GM21825 (cell line): ENCODE measurements around the gene CD58.
A peak's percentile ranks its signal among the peaks of the same experiment; 100 is the strongest.
"Not testable (repeated sequence)": the region's sequence is repeated elsewhere in the genome, so short reads cannot be mapped to it uniquely, and the experiment has no call there.

ENCODE experiments used
- ATAC-seq: cut with Tn5 transposase; IDR thresholded peaks from one replicate; pipeline ENCODE4 v1.9.1; 2021; ENCODE audit warnings: mild to moderate bottlenecking, moderate library complexity; ENCODE audit not compliant: unreplicated experiment

Gene CD58

GRCh38 chr1:116593401-116593800 lies 22.6 kb upstream of the CD58 start:
- not testable (repeated sequence) for ATAC-seq

GRCh38 chr1:116591951-116592605 lies 21.3 kb upstream of the CD58 start:
- ATAC-seq: not testable (repeated sequence)

GRCh38 chr1:116591006-116591950 lies 20.5 kb upstream of the CD58 start:
- not testable (repeated sequence) for ATAC-seq

GRCh38 chr1:116590359-116591005 lies 19.7 kb upstream of the CD58 start:
- not testable (repeated sequence) for ATAC-seq

GRCh38 chr1:116589101-116589735 lies 18.4 kb upstream of the CD58 start:
- ATAC-seq: not testable (repeated sequence)

- ATAC-seq: no peak
Observed at GRCh38 chr1:116587501-116588227, 16.8 kb upstream of the CD58 start.

- ATAC-seq: peak; percentile 57
Observed at GRCh38 chr1:116586741-116587143, 15.9 kb upstream of the CD58 start.

- no peak for ATAC-seq
Observed at GRCh38 chr1:116585886-116586285, 15.1 kb upstream of the CD58 start.

GRCh38 chr1:116581323-116581885 lies 10.6 kb upstream of the CD58 start:
- no peak for ATAC-seq

GRCh38 chr1:116580446-116581322 lies 9.9 kb upstream of the CD58 start:
- no peak for ATAC-seq

GRCh38 chr1:116579259-116579875 lies 8.5 kb upstream of the CD58 start:
- no peak for ATAC-seq

- ATAC-seq: no peak
Observed at GRCh38 chr1:116578581-116578980, 7.8 kb upstream of the CD58 start.

GRCh38 chr1:116577759-116578314 lies 7.0 kb upstream of the CD58 start:
- ATAC-seq: no peak

- no peak for ATAC-seq
Observed at GRCh38 chr1:116574581-116575291, 3.9 kb upstream of the CD58 start.

GRCh38 chr1:116573431-116574095 lies 2.7 kb upstream of the CD58 start:
- ATAC-seq: no peak

- no peak for ATAC-seq
Observed at GRCh38 chr1:116572771-116573430, 2.1 kb upstream of the CD58 start.

GRCh38 chr1:116572099-116572498 lies 1.3 kb upstream of the CD58 start:
- no peak for ATAC-seq
